Measurements from ENCODE around the gene KPNA4. TPM values are rescaled to one million over a fixed set of nuclear protein-coding genes. Genes with fewer than 3 reads are reported as not detected.

The KPNA4 gene
- total and polyA plus RNA-seq, 2 donors (not counting 1 experiment from before 2014, with no cell fraction given): 33.0 to 38.8 TPM

DNA sequence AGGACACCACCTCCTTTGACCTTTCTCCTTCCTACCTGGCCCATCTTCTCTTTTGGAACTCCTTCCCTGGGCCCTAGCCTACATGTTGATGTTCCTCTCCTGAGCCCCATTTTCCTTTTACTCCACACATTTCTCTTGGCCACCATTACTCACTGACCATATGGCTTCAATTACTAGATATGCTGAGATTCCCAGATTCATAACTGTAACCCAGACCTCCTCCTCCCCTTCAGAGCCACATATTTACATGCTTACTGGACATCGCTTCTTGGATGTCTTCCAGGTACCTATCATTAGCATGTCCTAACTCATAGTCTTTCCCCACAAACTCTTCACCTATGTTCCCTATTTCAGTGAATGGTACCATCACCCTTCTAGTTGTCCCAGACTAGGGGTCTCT lies 91.4 kb downstream of the KPNA4 start:
- Histone ChIP-seq H3K4me2 (ENCODE audit: extremely low read depth, insufficient read depth, low read length) (peak overlapping the region; percentile 7), H3K4me3 (replicated peaks in 1 of 4; ENCODE audit: control extremely low read depth in 1 of 4, insufficient read depth in 1 of 4, low read depth in 3 of 4, low read length in 4 of 4) (no peak overlapping the region), H3K36me3 (ENCODE audit: control insufficient read depth, insufficient read depth, low read length) (no peaks in the 10 kb centered on the region), H4K20me1 (ENCODE audit: control insufficient read depth, extremely low read depth, insufficient read depth, low read length) (no peaks in the 10 kb centered on the region), H3K9ac (ENCODE audit: insufficient read depth, low read length) (no peak overlapping the region), H3K79me2 (ENCODE audit: control insufficient read depth, insufficient read depth, low read length) (no peaks in the 10 kb centered on the region), H3K4me1 (ENCODE audit: control insufficient read depth, extremely low read depth, insufficient read depth, low read length) (peaks cover 21% of the 10 kb centered on the region), H3K9me3 (ENCODE audit: control insufficient read depth, insufficient read depth, low read depth, low read length) (no peaks in the 10 kb centered on the region), H3K27me3 (ENCODE audit: control insufficient read depth, insufficient read depth, low read length) (no peaks in the 10 kb centered on the region), H3K27ac (ENCODE audit: insufficient read depth, low read length) (peak overlapping the region; percentile 66), H2AFZ (ENCODE audit: low read length) (no peak overlapping the region)
- TF ChIP-seq CTCF (conservative IDR thresholded peaks at IDR 0.05 in 1 of 2, IDR thresholded peaks at IDR 0.05 in 1 of 2; ENCODE audit: low read depth in 1 of 2, low read length in 2 of 2) (no peak), EZH2 (IDR thresholded peaks at IDR 0.05; ENCODE audit: low read length, missing control alignments) (no peak)
- DNase-seq (ENCODE audit: low read depth in 2 of 2): peak; percentile 90 to 95

DNA sequence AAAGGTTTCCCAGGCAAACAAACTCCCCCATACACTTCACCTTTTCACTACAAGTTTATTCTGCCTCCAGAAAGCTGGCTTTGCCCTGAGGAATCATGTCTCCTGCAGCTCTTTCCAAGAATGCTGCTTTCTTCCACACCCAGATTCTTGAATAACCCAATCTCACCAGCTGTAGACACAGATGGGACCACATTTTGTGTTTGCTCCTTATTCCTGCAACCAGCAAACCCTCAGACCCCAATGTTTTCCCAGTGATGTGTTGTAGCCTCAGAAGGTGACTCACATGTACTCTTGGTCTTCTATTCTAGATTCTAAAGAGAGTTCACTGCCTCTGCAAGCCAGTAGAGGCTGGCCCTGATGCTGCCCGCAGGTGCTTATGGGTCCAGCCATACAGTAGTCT lies 92.2 kb downstream of the KPNA4 start:
- peaks cover 21% of the 10 kb centered on the region for H3K4me1 ChIP-seq (ENCODE audit: control insufficient read depth, extremely low read depth, insufficient read depth, low read length)
- peak overlapping the region; percentile 3 for H3K4me2 ChIP-seq (ENCODE audit: extremely low read depth, insufficient read depth, low read length)
- H3K9ac ChIP-seq (ENCODE audit: insufficient read depth, low read length): no peak overlapping the region
- H3K36me3 ChIP-seq (ENCODE audit: control insufficient read depth, insufficient read depth, low read length): no peaks in the 10 kb centered on the region
- H3K27me3 ChIP-seq (ENCODE audit: control insufficient read depth, insufficient read depth, low read length): no peaks in the 10 kb centered on the region
- DNase-seq (ENCODE audit: low read depth in 2 of 2): peak; percentile 55 to 97
- no peak overlapping the region for H3K4me3 ChIP-seq (replicated peaks in 1 of 4; ENCODE audit: control extremely low read depth in 1 of 4, insufficient read depth in 1 of 4, low read depth in 3 of 4, low read length in 4 of 4)
- H3K79me2 ChIP-seq (ENCODE audit: control insufficient read depth, insufficient read depth, low read length): no peaks in the 10 kb centered on the region
- H3K27ac ChIP-seq (ENCODE audit: insufficient read depth, low read length): peak overlapping the region; percentile 66
- no peaks in the 10 kb centered on the region for H3K9me3 ChIP-seq (ENCODE audit: control insufficient read depth, insufficient read depth, low read depth, low read length)
- H2AFZ ChIP-seq (ENCODE audit: low read length): no peak overlapping the region
- TF ChIP-seq EZH2 (IDR thresholded peaks at IDR 0.05; ENCODE audit: low read length, missing control alignments): no peak
- TF ChIP-seq CTCF (conservative IDR thresholded peaks at IDR 0.05 in 1 of 2, IDR thresholded peaks at IDR 0.05 in 1 of 2; ENCODE audit: low read depth in 1 of 2, low read length in 2 of 2): no peak
- H4K20me1 ChIP-seq (ENCODE audit: control insufficient read depth, extremely low read depth, insufficient read depth, low read length): no peaks in the 10 kb centered on the region

DNA sequence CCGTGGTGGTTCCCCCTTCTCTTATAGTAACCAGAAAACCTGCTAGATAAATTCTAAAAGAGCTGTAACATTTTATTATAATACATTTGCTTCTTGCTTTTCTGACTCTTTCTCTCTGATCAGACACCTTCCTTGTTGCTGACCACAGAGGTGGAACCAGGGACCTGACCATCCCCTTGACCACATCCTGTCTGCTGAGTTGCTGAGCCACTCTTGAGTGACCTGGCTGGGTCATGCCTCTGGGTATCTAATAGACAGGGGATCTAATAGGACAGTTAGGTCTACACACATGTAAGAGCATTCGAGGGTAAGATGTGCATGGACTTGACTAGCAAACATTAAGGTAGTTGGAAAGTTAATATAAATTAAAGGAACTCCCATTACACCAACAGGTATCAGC lies 93.0 kb downstream of the KPNA4 start:
- Histone ChIP-seq H3K4me1 (ENCODE audit: control insufficient read depth, extremely low read depth, insufficient read depth, low read length) (peaks cover 19% of the 10 kb centered on the region), H3K4me3 (replicated peaks in 1 of 4; ENCODE audit: control extremely low read depth in 1 of 4, insufficient read depth in 1 of 4, low read depth in 3 of 4, low read length in 4 of 4) (no peak overlapping the region), H3K4me2 (ENCODE audit: extremely low read depth, insufficient read depth, low read length) (no peak overlapping the region), H3K9ac (ENCODE audit: insufficient read depth, low read length) (no peak overlapping the region), H4K20me1 (ENCODE audit: control insufficient read depth, extremely low read depth, insufficient read depth, low read length) (no peaks in the 10 kb centered on the region), H3K27me3 (ENCODE audit: control insufficient read depth, insufficient read depth, low read length) (no peaks in the 10 kb centered on the region), H3K27ac (ENCODE audit: insufficient read depth, low read length) (no peak overlapping the region), H3K79me2 (ENCODE audit: control insufficient read depth, insufficient read depth, low read length) (no peaks in the 10 kb centered on the region), H3K9me3 (ENCODE audit: control insufficient read depth, insufficient read depth, low read depth, low read length) (no peaks in the 10 kb centered on the region), H3K36me3 (ENCODE audit: control insufficient read depth, insufficient read depth, low read length) (no peaks in the 10 kb centered on the region), H2AFZ (ENCODE audit: low read length) (no peak overlapping the region)
- TF ChIP-seq CTCF (conservative IDR thresholded peaks at IDR 0.05 in 1 of 2, IDR thresholded peaks at IDR 0.05 in 1 of 2; ENCODE audit: low read depth in 1 of 2, low read length in 2 of 2) (no peak), EZH2 (IDR thresholded peaks at IDR 0.05; ENCODE audit: low read length, missing control alignments) (no peak)
- peak in 1 of 2 donors; percentile 61 for DNase-seq (ENCODE audit: low read depth in 2 of 2)

Data from fibroblast of lung (primary cell).